ENCODE measurements around the gene PPP2R5C.
A peak's percentile ranks its signal among the peaks of the same experiment; 100 is the strongest.
"Not testable (repeated sequence)": the region's sequence is repeated elsewhere in the genome, so short reads cannot be mapped to it uniquely, and the experiment has no call there.

The PPP2R5C gene

GRCh38 chr14:101957406-101958234, 196.1 kb downstream of the PPP2R5C start:
- DNase-seq, result no peak

DNA sequence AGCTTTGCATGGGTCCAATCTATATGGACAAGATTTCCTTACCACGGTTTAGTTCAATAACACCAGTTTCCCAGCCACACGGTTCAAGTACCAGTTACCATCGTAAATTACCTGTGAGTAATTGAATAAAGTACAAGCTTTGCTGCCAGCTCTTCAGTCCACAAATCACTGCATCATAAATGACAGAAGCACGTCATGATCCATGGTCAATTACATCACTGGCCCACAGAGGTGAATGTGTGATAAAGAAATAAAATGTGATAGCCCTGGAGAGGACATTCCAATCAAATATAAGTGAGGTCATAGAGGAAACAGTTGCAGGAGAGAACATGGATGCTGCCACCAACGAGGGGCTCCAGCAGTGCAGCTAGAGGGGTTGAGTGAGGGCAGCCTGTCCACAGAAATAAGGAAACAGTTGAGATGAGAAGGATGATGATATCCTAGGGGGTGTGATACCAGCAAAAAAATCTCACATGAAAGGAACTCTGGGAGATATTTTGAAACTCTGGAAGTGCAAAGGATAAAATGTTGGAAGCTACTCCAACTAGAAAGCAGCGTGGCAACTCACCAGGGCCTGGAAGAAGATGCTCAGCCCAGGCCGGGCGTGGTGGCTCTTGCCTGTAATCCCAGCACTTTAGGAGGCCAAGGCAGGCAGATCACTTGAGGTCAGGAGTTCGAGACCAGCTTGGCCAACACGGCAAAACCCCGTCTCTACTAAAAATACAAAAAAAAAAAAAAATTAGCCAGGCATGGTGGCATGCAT, 197.1 kb downstream of the PPP2R5C start:
- DNase-seq, result no peak

GRCh38 chr14:101959277-101959676, 197.8 kb downstream of the PPP2R5C start:
- no peak for DNase-seq

DNA sequence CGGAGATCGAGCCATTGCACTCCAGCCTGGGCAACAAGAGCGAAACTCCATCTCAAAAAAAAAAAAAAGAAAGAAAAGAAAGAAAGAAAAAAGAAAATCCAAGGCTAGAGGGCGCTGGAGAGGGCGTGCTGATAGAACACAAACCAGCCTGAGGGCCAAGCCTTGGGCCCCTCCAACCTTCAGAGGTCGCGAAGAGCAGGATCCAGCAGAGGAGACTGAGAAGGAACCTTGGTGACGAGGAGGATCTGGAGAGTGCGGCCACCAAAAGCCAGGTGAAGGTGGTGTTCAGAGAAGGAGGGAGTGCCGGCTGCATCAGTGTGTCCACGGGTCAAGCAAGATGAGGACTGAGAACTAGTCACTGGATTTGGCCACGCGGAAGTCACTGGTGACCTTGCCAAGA, 198.7 kb downstream of the PPP2R5C start:
- peak; percentile 49 for DNase-seq

DNA sequence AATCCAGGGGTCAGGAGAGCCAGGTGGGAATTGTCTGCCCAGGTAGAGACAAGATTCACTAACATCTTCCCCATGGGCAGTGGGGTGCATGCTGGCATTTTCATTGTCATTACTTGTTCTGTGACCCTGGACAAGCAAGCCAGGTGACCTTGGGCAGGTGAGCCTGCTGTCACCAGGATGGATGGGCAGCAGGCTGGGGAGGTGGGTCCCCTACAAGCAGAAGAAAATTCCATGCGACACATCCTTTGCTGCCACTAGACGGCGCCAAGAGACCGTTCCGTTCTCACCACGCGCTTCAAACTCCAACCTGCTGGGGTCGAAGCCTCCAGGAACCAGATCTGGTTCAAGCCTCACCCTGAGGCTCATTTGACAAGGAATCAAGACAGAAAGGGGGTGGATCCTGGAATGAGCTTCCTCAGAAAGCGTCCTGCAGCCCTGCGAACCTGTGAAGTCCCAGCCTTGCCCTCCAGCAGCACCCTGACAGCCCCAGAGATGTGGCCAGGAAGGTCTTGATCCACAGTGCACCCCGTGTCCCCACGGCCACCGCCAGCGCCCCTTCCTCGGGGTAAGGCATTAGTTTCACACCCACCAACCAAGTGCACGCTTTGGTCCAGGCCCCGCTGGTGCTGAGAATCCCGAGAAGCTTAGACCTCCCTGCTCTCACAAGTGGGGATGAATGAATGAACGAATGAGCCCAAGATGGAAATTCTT, 199.7 kb downstream of the PPP2R5C start:
- DNase-seq, result peak; percentile 85

- DNase-seq, result no peak
Observed at GRCh38 chr14:101961746-101962502, 200.4 kb downstream of the PPP2R5C start.

DNA sequence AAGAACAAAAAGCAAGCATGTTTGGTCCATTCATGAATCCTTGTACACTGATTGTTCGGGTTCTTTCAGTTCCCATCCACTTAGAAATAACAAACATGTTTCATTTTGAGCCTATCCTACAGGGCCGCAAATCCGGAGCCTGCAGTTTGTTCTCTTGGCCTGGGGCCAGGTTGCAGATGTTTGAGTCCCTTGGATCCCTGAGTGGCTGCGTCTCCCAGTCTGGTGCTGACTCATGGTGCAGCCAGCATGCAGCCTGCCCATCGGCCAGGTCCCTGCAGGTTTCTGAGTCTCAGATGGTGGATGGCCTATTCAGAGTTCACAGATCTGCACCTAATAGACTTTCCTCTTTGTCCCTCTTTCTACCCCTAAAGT, 201.0 kb downstream of the PPP2R5C start:
- DNase-seq, result no peak

- DNase-seq, result no peak
Observed at GRCh38 chr14:101963052-101963451, 201.5 kb downstream of the PPP2R5C start.

- no peak for DNase-seq
Observed at GRCh38 chr14:101963656-101964296, 202.3 kb downstream of the PPP2R5C start.

DNA sequence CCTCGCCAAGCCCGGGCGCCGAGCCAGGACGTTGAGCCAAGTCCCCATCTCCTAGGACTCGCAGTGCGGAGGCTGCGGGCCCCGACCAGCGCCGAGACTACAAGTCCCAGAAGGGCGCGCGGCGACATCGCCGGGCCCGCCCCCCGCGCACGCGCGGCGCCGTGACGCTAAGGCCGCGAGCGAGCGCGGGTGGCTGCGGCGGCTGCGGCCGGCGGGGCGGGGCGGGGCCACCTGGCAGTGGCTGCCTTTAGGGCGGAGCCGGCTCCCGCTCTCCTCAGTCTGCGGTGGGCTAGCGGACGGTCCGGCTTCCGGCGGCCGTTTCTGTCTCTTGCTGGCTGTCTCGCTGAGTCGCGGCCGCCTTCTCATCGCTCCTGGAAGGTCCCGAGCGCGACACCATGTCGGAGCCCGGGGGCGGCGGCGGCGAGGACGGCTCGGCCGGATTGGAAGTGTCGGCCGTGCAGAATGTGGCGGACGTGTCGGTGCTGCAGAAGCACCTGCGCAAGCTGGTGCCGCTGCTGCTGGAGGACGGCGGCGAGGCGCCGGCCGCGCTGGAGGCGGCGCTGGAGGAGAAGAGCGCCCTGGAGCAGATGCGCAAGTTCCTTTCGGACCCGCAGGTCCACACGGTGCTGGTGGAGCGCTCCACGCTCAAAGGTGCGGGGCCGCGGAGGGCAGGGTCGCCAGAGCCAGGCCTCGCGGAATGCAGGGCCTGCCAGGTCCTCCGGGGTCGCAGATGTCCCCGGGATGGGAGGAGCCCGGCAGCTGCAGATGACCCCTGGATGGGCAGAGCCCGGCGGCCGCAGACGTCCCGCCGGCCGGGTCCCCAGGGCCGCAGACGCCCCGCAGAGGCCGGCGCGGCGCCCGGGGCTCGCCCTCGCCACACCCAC, 203.0 kb downstream of the PPP2R5C start, which contains the start of gene DYNC1H1:
TSS of gene DYNC1H1 (plus strand) at position 277 of the 884 bp plus-strand sequence. CDS start at position 396, 119 bp downstream.
- DNase-seq, result peak; percentile 95

GRCh38 chr14:101965181-101965544, 203.7 kb downstream of the PPP2R5C start:
- peak; percentile 79 for DNase-seq

DNA sequence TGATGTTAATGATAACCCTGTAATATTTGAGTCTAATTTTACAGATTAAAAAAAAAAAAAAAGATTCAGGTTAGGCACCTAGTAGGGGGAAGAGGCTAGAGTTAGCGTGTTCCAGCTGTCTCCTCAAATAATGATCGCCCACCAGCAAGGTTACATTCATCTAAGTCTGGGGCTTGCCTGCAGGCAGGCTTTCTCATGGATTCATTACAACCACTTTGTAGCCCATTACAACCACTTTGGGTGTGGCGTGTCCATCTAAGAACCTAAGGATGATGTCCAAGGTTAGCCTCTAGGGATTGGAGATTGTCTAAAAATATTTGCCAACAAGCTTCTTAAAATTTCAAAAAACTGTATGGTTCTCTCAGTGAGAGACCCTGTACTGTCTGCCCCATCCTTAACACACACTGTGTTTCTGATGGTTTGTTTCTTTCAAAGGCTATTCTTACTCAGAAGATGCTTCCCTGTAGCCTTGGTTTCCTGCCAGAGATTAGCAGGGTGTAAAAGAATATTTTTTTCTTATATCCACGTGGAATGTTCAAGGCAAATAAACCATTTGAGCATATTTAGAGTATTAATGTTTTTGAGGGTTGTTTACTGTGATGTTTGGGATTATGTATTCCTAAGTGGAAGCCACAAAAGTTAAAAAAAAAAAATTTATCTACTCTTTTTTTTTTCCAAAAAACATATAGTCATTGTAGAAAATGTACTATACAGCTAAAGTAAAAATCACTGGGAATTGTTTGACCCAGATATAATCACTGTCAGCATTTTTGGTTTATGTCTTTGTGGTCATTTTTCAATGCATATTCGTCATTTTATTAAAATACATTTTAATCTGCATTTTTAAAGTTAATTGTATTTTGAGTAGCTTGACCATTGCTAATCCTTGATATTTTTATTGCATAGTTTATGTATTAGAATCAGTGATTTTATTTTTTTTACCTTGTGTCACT, 204.5 kb downstream of the PPP2R5C start:
- peak; percentile 30 for DNase-seq

DNA sequence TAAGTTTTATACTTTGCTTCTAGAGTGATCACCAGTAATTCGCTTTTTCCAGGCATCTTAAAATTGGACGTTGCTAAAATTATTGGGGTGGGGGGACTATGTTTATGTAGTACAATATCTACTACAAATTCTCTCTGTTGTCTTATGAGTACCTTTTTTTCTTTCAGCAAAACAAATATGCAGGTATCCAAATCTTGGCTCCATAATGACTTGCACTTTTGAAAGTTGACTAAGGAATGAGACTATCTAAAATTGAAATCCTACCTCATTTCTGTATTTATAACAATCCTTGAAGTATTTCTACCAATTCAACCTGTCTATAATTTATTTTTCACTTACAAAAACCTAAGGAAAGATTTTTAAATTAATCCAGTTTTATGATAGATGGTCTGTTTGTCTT, 205.2 kb downstream of the PPP2R5C start:
- no peak for DNase-seq

- no peak for DNase-seq
Observed at GRCh38 chr14:101968186-101968585, 206.7 kb downstream of the PPP2R5C start.

DNA sequence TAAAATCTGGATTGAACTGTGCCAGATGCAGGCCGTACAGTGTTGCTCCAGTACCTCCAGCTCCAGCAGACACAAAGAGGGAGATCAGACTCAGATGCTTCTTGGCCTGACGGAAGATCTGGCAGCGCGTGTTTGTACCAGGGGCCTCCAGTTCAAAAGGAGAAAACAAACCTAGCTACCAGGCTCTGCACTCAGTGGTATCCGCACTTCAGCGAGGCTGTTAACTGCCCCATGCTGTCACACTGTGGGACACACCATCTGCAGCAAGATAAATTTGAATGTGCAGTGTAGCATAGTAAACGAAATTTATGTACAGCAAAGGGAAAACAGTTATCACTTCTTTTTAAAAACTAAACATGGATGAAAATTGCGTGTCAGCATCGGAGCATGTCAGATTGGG, 208.0 kb downstream of the PPP2R5C start:
- DNase-seq, result no peak

DNA sequence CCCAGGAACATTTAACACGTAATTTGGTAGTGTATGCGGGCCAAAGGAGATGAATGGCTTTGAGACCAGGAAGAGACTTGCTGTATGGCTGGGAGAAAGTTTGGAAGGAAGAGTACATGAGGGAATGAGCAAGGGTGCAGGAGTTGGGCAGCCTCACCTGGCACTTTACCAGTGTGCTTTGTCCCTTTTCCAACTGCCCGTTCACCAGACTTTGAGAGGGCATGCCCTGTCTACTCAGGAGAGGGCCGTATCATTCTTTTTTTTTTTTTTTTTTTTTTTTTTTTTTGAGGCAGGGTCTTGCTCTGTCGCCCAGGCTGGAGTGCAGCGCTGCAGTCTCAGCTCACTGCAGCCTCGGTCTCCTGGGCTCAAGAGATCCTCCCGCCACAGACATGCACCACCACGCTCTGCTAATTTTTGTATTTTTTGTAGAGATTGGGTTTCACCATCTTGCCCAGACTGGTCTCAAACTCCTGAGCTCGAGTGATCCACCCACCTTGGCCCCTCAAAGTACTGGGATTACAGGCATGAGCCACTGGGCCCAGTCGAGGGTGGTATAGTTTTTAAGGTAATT, 209.4 kb downstream of the PPP2R5C start:
- DNase-seq, result no peak

- DNase-seq, result not testable (repeated sequence)
Observed at GRCh38 chr14:101971458-101971857, 209.9 kb downstream of the PPP2R5C start.

DNA sequence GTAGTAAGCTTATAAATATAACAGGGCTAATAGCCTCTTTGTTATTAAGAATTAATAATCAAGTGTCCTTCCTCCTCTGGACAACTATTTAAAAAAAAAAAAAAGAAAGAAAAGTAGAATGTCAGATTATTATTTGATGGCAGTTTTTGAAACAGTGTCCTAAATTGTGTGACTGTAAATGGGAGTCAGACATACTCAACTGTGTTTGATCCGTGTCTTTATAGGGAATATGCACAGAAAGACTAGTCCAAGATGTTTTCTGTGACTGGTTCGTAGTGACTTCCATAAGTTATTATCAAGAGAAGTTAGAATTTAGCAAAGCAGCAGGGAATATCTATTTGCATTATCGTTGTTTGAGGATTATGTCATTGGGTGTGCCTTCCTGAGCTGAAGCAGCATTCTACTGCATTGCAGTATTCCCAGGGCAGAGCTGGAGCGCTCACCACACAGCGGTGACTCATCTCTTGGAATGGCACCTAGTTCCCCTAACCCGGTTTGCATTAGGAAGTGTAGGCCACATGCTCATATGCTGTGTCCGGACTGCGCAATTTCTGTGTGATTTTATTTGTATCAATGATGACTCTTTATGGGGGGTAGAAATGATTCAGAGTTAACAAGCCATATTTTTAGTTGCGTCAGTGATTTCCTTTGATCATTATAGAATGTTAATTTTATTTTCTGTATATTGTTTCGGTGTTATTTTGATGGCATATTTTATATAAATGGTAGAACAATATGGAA, 210.8 kb downstream of the PPP2R5C start:
- no peak for DNase-seq

DNA sequence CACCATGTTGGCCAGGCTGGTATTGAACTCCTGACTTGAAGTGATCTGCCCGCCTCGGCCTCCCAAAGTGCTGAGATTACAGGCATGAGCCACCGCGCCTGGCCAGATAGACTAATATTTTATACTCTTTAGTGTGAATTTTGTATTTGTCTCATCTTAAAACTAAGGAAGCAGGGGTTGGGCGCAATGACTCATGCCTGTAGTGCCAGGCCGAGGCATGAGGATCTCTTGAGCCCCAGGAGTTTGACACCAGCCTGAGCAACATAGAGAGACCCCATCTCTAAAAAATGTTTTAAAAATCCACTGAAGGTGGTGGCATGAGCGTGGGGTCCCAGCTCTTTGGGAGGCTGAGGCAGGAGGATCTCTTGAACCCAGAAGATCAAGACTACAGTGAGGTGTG, 211.8 kb downstream of the PPP2R5C start:
- peak; percentile 23 for DNase-seq
